ENCODE results near the gene GUCY2D.

Gene GUCY2D

DNA sequence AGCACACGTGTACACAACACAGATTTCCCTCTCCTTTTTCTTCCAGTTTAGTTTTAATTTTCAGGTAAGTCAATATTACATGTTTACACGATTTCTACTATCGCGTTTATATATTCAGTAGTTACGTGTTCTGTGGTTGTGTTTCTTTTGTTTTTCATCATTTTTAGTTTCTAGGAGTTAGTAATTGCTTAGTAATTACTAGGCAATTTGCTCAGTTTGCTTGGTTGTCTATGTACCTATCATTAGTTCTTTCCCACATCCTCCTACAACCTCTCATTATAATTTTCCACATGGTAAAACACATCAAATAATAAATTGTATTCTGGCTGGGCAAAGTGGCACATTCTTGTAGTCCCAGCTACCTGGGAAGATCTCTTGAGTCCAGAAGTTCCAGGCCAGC is 24.6 kb upstream of the GUCY2D start:
- Histone ChIP-seq H3K27ac (no peak overlapping the region), H3K9ac (no peak overlapping the region), H3K79me2 (ENCODE audit: insufficient read depth, low read depth) (no peaks in the 10 kb centered on the region), H3K27me3 (ENCODE audit: insufficient read depth, low read depth) (no peaks in the 10 kb centered on the region), H2AFZ (ENCODE audit: low read depth) (no peak overlapping the region), H3K4me1 (ENCODE audit: low read depth, poor library complexity, severe bottlenecking) (no peaks in the 10 kb centered on the region), H4K20me1 (ENCODE audit: insufficient read depth) (no peaks in the 10 kb centered on the region), H3K4me3 (IDR thresholded peaks at IDR 0.05; ENCODE audit: insufficient read depth, low read depth, low read length) (no peak overlapping the region), H3K36me3 (ENCODE audit: insufficient read depth) (no peaks in the 10 kb centered on the region), H3K4me2 (no peak overlapping the region)
- TF ChIP-seq, protein P1, sequence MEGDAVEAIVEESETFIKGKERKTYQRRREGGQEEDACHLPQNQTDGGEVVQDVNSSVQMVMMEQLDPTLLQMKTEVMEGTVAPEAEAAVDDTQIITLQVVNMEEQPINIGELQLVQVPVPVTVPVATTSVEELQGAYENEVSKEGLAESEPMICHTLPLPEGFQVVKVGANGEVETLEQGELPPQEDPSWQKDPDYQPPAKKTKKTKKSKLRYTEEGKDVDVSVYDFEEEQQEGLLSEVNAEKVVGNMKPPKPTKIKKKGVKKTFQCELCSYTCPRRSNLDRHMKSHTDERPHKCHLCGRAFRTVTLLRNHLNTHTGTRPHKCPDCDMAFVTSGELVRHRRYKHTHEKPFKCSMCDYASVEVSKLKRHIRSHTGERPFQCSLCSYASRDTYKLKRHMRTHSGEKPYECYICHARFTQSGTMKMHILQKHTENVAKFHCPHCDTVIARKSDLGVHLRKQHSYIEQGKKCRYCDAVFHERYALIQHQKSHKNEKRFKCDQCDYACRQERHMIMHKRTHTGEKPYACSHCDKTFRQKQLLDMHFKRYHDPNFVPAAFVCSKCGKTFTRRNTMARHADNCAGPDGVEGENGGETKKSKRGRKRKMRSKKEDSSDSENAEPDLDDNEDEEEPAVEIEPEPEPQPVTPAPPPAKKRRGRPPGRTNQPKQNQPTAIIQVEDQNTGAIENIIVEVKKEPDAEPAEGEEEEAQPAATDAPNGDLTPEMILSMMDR (conservative IDR thresholded peaks at IDR 0.05; ENCODE audit: low read depth, low read length), result no peak

DNA sequence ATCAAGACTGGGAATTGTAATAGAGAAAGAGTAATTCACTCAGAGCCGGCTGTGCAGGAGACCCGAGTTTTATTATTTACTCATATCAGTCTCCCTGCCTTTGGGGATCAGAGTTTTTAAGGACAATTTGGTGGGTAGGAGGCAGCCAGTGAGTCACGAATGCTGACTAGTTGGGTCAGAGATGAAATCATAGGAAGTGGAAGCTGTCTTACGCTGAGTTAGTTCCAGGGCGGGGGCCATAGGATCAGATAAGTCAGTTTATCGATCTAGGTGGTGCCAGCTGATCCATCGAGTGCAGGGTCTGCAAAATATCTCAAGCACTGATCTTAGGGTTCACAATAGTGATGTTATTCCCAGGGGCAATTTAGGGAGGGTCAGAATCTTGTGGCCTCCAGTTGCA is 20.2 kb upstream of the GUCY2D start:
- H3K27me3 ChIP-seq (ENCODE audit: insufficient read depth, low read depth), result no peaks in the 10 kb centered on the region
- H3K36me3 ChIP-seq (ENCODE audit: insufficient read depth), result no peaks in the 10 kb centered on the region
- H4K20me1 ChIP-seq (ENCODE audit: insufficient read depth), result no peaks in the 10 kb centered on the region
- TF ChIP-seq, protein P1 (conservative IDR thresholded peaks at IDR 0.05; ENCODE audit: low read depth, low read length), result no peak
- no peak overlapping the region for H3K9ac ChIP-seq
- no peak overlapping the region for H3K27ac ChIP-seq
- no peaks in the 10 kb centered on the region for H3K4me1 ChIP-seq (ENCODE audit: low read depth, poor library complexity, severe bottlenecking)
- H3K79me2 ChIP-seq (ENCODE audit: insufficient read depth, low read depth), result no peaks in the 10 kb centered on the region
- H3K4me2 ChIP-seq, result no peak overlapping the region
- no peak overlapping the region for H3K4me3 ChIP-seq (IDR thresholded peaks at IDR 0.05; ENCODE audit: insufficient read depth, low read depth, low read length)
- H2AFZ ChIP-seq (ENCODE audit: low read depth), result no peak overlapping the region

DNA sequence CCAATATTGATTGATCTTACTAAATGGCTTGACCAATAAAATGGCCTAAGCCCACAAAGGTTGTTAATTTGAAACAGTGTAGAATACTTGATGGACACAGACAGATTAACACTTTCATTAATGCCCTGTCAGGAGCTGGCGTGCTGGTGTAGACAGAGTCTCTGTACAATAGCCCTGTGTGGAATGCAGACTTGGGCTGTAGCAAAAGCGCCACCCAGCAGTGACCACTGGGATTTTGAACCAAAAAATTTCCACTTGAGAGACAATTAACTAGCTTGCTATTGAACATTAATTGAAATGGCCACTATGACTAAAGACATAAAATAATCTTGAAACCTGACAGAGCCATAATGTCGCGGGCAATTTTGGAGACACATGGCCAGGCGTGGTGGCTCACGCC is 19.7 kb upstream of the GUCY2D start:
- Histone ChIP-seq H2AFZ (ENCODE audit: low read depth) (no peak overlapping the region), H3K4me2 (no peak overlapping the region), H3K79me2 (ENCODE audit: insufficient read depth, low read depth) (no peaks in the 10 kb centered on the region), H3K36me3 (ENCODE audit: insufficient read depth) (no peaks in the 10 kb centered on the region), H4K20me1 (ENCODE audit: insufficient read depth) (no peaks in the 10 kb centered on the region), H3K9ac (no peak overlapping the region), H3K4me3 (IDR thresholded peaks at IDR 0.05; ENCODE audit: insufficient read depth, low read depth, low read length) (no peak overlapping the region), H3K27ac (no peak overlapping the region), H3K4me1 (ENCODE audit: low read depth, poor library complexity, severe bottlenecking) (no peaks in the 10 kb centered on the region), H3K27me3 (ENCODE audit: insufficient read depth, low read depth) (no peaks in the 10 kb centered on the region)
- TF ChIP-seq, protein P1 (conservative IDR thresholded peaks at IDR 0.05; ENCODE audit: low read depth, low read length), result no peak

DNA sequence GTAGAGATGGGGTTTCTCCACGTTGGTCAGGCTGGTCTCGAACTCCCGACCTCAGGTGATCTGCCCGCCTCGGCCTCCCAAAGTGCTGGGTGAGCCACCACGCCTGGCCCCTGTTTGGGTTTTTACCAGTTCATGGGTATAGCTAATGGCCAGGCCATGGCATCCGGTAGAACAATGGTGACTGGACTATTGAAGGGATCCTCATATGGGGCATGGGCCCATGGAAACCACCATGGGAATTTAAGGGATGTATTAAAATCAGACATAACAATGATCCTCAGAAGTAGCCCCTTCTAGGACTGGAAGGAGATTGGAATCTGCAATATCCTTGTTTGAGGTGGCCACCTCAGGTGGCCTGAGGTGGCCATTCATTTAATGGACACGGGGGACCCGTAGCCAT is 17.5 kb upstream of the GUCY2D start:
- H3K4me3 ChIP-seq (IDR thresholded peaks at IDR 0.05; ENCODE audit: insufficient read depth, low read depth, low read length), result no peak overlapping the region
- no peak overlapping the region for H3K27ac ChIP-seq
- no peaks in the 10 kb centered on the region for H3K4me1 ChIP-seq (ENCODE audit: low read depth, poor library complexity, severe bottlenecking)
- H3K4me2 ChIP-seq, result no peak overlapping the region
- no peak overlapping the region for H3K9ac ChIP-seq
- H2AFZ ChIP-seq (ENCODE audit: low read depth), result no peak overlapping the region
- no peaks in the 10 kb centered on the region for H3K36me3 ChIP-seq (ENCODE audit: insufficient read depth)
- H3K27me3 ChIP-seq (ENCODE audit: insufficient read depth, low read depth), result no peaks in the 10 kb centered on the region
- H4K20me1 ChIP-seq (ENCODE audit: insufficient read depth), result no peaks in the 10 kb centered on the region
- TF ChIP-seq, protein P1 (conservative IDR thresholded peaks at IDR 0.05; ENCODE audit: low read depth, low read length), result no peak
- H3K79me2 ChIP-seq (ENCODE audit: insufficient read depth, low read depth), result no peaks in the 10 kb centered on the region

Measured in KMS-11 (cell line).